Sigmoid colon (tissue), 7 donors: ENCODE data around the gene ZFAND4. TPM values are rescaled to one million over a fixed set of nuclear protein-coding genes. Genes with fewer than 3 reads are reported as not detected.

Source experiments
- DNase-seq: peaks from one replicate; pipeline ENCODE4 v3.0.0-alpha.2; 2019
- H3K27ac ChIP-seq, 4 donors: fragments of 200-600 bp; sonication (generic); one replicate each; pipeline ENCODE4 v1.5.1; 2016 to 2019; ENCODE audit warnings: mild to moderate bottlenecking in 1 of 4
- H3K27me3 ChIP-seq, 3 donors: fragments of 200-600 bp; sonication (generic); one replicate each; pipeline ENCODE4 v1.5.1; 2019; ENCODE audit warnings: mild to moderate bottlenecking in 1 of 3
- H3K36me3 ChIP-seq, 4 donors: fragments of 200-600 bp; sonication (generic); one replicate each; pipeline ENCODE4 v1.5.1; 2016 to 2019
- H3K4me1 ChIP-seq, 4 donors: fragments of 200-600 bp; sonication (generic); one replicate each; pipeline ENCODE4 v1.5.1; 2017 to 2019
- H3K4me3 ChIP-seq, 4 donors: fragments of 200-600 bp; sonication (generic); one replicate each; pipeline ENCODE4 v1.5.1; 2017 to 2019; ENCODE audit warnings: mild to moderate bottlenecking in 2 of 4, moderate library complexity in 1 of 4
- H3K9me3 ChIP-seq, 4 donors: fragments of 200-600 bp in 3 of 4; sonication (generic) in 3 of 4; one replicate each; pipeline versions ENCODE4 v1.5.1 to v1.6.1; 2013 to 2019
- EP300 ChIP-seq, 4 donors: sonication (generic); formaldehyde crosslinking; IDR thresholded peaks; one replicate each; pipeline ENCODE4 v1.6.1; 2017; ENCODE audit warnings: antibody characterized with exemption in 4 of 4
- POLR2A ChIP-seq, 2 donors: fragments of 450-650 bp; IDR thresholded peaks; one replicate each; pipeline ENCODE4 v1.6.1; 2016; ENCODE audit warnings: antibody characterized with exemption in 2 of 2, mild to moderate bottlenecking in 2 of 2, moderate library complexity in 2 of 2
- POLR2AphosphoS5 ChIP-seq, 4 donors: sonication (generic); formaldehyde crosslinking; IDR thresholded peaks; one replicate each; pipeline ENCODE4 v1.6.1; 2017; ENCODE audit warnings: antibody characterized with exemption in 4 of 4
- WGBS, 2 donors: extraction: QIAGEN DNeasy Blood & Tissue Kit; methylation state at CpG; one replicate each; pipeline ENCODE4 v1.1.7; 2013; 5-methylcytosine and 5-hydroxymethylcytosine counted together
- intact Hi-C: fragments of 100-400 bp; cut with DNase I; formaldehyde crosslinking; loops from one replicate; pipeline ENCODE4 v1.15.1; 2023
- polyA plus RNA-seq, 3 donors: library from polyadenylated mRNA; stranded (reverse); fragments of 200-250 nt; gene quantifications; one replicate each; pipeline ENCODE4 v1.2.3, GENCODE V29; 2013
- total RNA-seq, 4 donors: library from RNA; depleted of rRNA; stranded (reverse); fragments of >200 nt; gene quantifications; one replicate each; pipeline ENCODE4 v1.1.0, GENCODE V29; 2016
- TF ChIP-seq, protein P1 (sequence below), 4 experiments: fragments of 450-650 bp in 3 of 4; fragments of 200-600 bp in 1 of 4; IDR thresholded peaks; one replicate each; pipeline ENCODE4 v1.5.1; 2016 to 2019; ENCODE audit warnings: antibody characterized with exemption in 4 of 4, mild to moderate bottlenecking in 3 of 4, moderate library complexity in 2 of 4
- donor health status: healthy with polysubstance abuse.
- donor health status: Bipolar disorder and iron deficiency.
- donor health status: healthy.

Gene ZFAND4
- total and polyA plus RNA-seq, 7 donors: 4.2 to 24.2 (median 13.9) TPM

DNA sequence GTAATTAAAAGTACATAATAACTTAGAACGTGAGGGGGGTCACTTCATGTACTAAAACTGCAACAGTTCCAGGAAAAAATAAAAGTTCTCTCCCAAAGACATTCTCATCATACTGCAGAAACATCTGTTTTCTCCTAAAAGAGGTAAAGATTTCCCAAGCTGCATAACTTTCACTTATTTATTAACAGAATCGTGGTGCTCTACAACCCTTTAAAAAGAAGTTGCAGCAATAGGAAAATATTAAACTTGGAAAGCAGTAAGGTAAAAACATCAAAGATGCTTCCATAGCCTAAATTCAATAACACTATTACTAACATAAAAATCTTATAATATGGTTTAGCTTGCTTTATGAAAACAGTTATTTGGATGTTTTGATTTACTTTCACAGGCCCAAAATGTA lies 23.3 kb downstream of the ZFAND4 start:
- DNase-seq: no peak
- Histone ChIP-seq H3K9me3 (no peaks in the 10 kb centered on the region), H3K4me3 (no peak overlapping the region), H3K36me3 (peaks cover 0 to 61% (median 2%) of the 10 kb centered on the region in 4 donors), H3K4me1 (peaks cover 0 to under 1% (median 0%) of the 10 kb centered on the region in 4 donors), H3K27me3 (no peaks in the 10 kb centered on the region), H3K27ac (no peak overlapping the region)
- TF ChIP-seq, protein P1, sequence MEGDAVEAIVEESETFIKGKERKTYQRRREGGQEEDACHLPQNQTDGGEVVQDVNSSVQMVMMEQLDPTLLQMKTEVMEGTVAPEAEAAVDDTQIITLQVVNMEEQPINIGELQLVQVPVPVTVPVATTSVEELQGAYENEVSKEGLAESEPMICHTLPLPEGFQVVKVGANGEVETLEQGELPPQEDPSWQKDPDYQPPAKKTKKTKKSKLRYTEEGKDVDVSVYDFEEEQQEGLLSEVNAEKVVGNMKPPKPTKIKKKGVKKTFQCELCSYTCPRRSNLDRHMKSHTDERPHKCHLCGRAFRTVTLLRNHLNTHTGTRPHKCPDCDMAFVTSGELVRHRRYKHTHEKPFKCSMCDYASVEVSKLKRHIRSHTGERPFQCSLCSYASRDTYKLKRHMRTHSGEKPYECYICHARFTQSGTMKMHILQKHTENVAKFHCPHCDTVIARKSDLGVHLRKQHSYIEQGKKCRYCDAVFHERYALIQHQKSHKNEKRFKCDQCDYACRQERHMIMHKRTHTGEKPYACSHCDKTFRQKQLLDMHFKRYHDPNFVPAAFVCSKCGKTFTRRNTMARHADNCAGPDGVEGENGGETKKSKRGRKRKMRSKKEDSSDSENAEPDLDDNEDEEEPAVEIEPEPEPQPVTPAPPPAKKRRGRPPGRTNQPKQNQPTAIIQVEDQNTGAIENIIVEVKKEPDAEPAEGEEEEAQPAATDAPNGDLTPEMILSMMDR (IDR thresholded peaks at IDR 0.05): no peak
- TF ChIP-seq EP300 (IDR thresholded peaks at IDR 0.05) (no peak), POLR2A (IDR thresholded peaks at IDR 0.05) (no peak)
- intact Hi-C loops: no loop called here
- 89 to 95% methylated on average over 2 of the region's 2 CpGs for WGBS, 2 donors

DNA sequence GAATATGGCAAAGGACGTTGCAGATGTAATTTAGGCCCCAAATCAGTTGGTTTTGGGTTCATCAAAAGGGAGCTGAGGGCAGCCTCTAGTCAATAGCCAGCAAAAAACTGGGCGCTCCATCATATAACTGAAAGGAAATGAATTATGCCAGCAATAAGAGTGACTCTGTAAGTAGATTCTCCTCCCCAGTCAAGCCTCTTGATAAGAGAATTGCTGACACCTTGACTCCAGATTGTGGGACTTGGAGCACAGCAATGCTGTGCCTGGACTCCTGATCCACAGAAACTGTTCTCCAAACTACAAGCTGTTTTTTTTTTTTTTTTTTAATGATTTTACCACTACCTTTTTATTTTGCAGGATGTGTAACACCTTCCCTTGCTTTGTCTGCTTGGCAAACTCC lies 25.5 kb downstream of the ZFAND4 start:
- no peaks in the 10 kb centered on the region for H3K4me1 ChIP-seq
- WGBS, 2 donors: 93% methylated on average over 2 of the region's 2 CpGs
- H3K27me3 ChIP-seq: no peaks in the 10 kb centered on the region
- H3K4me3 ChIP-seq: no peak overlapping the region
- no peak for DNase-seq
- H3K9me3 ChIP-seq: no peaks in the 10 kb centered on the region
- TF ChIP-seq POLR2A (IDR thresholded peaks at IDR 0.05): no peak
- TF ChIP-seq, protein P1 (IDR thresholded peaks at IDR 0.05): no peak
- no peak for TF ChIP-seq EP300 (IDR thresholded peaks at IDR 0.05)
- TF ChIP-seq POLR2AphosphoS5 (IDR thresholded peaks at IDR 0.05): no peak
- intact Hi-C loops: no loop called here
- no peak overlapping the region for H3K27ac ChIP-seq
- H3K36me3 ChIP-seq: peaks cover 0 to 66% (median 2%) of the 10 kb centered on the region in 4 donors

DNA sequence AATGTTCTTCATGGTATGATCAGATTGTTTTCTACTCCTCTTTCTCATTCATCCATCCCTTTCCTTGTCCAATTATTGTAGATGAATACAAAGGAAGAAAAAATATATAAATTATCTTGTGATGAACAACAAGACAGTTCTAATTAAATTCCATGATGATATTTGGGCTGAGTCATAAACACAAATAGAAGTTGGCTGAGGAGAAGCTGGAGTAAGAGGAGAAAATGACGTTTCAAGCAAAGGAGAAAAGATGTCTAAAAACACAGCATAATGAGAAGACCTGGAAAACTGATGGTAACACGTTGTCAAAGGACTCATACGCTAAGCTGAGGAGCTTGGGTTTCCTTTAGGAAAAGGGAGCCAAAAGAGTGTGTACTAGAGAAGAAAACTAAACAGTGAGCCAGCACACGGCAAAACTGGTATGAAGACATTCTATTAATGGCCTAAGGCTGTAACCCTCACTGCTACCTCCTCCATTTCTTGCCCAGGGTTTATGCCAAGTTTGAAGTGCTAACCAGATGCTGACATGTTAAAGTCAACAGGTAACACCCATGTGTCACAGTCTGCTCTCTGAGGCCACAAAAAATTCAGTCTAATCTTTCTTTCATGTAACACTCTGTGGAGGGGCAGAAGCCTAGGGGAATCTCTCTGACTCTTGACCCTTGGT lies 26.1 kb downstream of the ZFAND4 start:
- intact Hi-C loops: no loop called here
- WGBS, 2 donors: 92 to 94% methylated on average over 4 of the region's 4 CpGs
- H3K36me3 ChIP-seq: peaks cover 0 to 65% (median 2%) of the 10 kb centered on the region in 4 donors
- no peaks in the 10 kb centered on the region for H3K27me3 ChIP-seq
- H3K9me3 ChIP-seq: no peaks in the 10 kb centered on the region
- H3K4me3 ChIP-seq: no peak overlapping the region
- DNase-seq: no peak
- H3K27ac ChIP-seq: no peak overlapping the region
- H3K4me1 ChIP-seq: no peaks in the 10 kb centered on the region
- TF ChIP-seq, protein P1 (IDR thresholded peaks at IDR 0.05): no peak
- no peak for TF ChIP-seq POLR2AphosphoS5 (IDR thresholded peaks at IDR 0.05)
- no peak for TF ChIP-seq EP300 (IDR thresholded peaks at IDR 0.05)
- no peak for TF ChIP-seq POLR2A (IDR thresholded peaks at IDR 0.05)

DNA sequence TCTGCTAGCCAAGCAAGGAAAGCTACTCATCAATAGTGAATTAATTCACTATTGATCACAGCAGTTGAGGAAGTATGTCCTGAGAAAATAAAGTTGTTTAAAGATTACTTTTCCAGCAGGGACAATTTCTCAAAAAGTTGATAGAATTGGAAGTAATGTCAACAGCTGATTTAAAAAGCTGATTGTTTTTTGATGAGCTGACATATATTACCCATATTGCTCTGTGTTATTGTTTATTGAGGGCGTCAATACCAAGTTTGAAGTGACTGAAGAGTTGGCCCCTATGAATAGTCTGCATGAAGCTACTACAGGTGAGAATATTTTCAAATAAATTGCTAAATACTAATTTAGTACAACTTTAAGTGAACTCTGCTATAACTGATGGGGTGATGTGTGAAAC lies 28.0 kb downstream of the ZFAND4 start:
- H3K4me1 ChIP-seq: no peaks in the 10 kb centered on the region
- no peaks in the 10 kb centered on the region for H3K27me3 ChIP-seq
- no peak overlapping the region for H3K4me3 ChIP-seq
- WGBS, 2 donors: 86 to 94% methylated on average over 1 of the region's 1 CpG
- no peak for DNase-seq
- intact Hi-C loops: no loop called here
- TF ChIP-seq, protein P1 (IDR thresholded peaks at IDR 0.05): no peak
- no peak for TF ChIP-seq POLR2A (IDR thresholded peaks at IDR 0.05)
- TF ChIP-seq EP300 (IDR thresholded peaks at IDR 0.05): no peak
- no peak for TF ChIP-seq POLR2AphosphoS5 (IDR thresholded peaks at IDR 0.05)
- peaks cover 0 to 63% (median 2%) of the 10 kb centered on the region in 4 donors for H3K36me3 ChIP-seq
- H3K9me3 ChIP-seq: no peaks in the 10 kb centered on the region
- H3K27ac ChIP-seq: no peak overlapping the region

DNA sequence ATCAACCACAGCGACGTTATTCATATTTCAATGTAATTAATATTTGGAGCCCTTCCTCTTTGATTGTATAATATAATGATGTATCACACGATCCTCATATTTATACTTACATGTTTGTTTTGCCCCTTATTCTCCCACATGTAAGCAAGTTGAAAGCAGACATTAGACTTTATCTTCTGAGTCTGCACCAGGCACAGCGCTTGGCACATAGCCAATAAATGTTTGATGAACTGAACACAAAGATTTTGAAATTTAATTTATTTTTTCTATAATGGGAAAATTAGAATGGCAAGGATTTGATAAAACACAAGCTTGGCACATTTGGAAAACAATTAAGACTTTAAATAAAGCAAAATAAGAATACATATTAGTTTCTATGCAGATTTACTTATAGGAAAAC lies 31.6 kb downstream of the ZFAND4 start:
- H3K27ac ChIP-seq: no peak overlapping the region
- TF ChIP-seq, protein P1 (IDR thresholded peaks at IDR 0.05): no peak
- no peak for TF ChIP-seq POLR2A (IDR thresholded peaks at IDR 0.05)
- no peak for TF ChIP-seq POLR2AphosphoS5 (IDR thresholded peaks at IDR 0.05)
- no peak for TF ChIP-seq EP300 (IDR thresholded peaks at IDR 0.05)
- no peak for DNase-seq
- no peaks in the 10 kb centered on the region for H3K9me3 ChIP-seq
- peaks cover 0 to 60% (median 0%) of the 10 kb centered on the region in 4 donors for H3K36me3 ChIP-seq
- no peaks in the 10 kb centered on the region for H3K27me3 ChIP-seq
- intact Hi-C loops: no loop called here
- H3K4me1 ChIP-seq: no peaks in the 10 kb centered on the region
- H3K4me3 ChIP-seq: no peak overlapping the region
- 93 to 96% methylated on average over 4 of the region's 4 CpGs for WGBS, 2 donors
